CD8-positive, alpha-beta memory T cell (primary cell): ENCODE measurements around the gene RPE65. TPM values are rescaled to one million over a fixed set of nuclear protein-coding genes. Genes with fewer than 3 reads are reported as not detected.
"Not testable (repeated sequence)": the region's sequence is repeated elsewhere in the genome, so short reads cannot be mapped to it uniquely, and the experiment has no call there.

Experiments used
- CTCF ChIA-PET: fragments of 350-600 bp; sonication (Branson Sonifier 250); formaldehyde crosslinking; loops from one replicate; lab custom pipeline; 2021; ENCODE audit warnings: antibody characterized with exemption; lab: Charles Lee
- POLR2A ChIA-PET: fragments of 350-600 bp; sonication (Branson Sonifier 250); formaldehyde crosslinking; loops from one replicate; lab custom pipeline; 2021; ENCODE audit warnings: antibody characterized with exemption; lab: Charles Lee
- DNase-seq, 5 donors: peaks; one replicate each; pipeline versions ENCODE4 v3.0.0 to v3.0.0-alpha.2; 2020 to 2022; ENCODE audit warnings: mixed read lengths in 1 of 5
- H3K27ac ChIP-seq: one replicate; pipeline ENCODE4 v1.7.0; 2013; ENCODE audit warnings: low read depth, mild to moderate bottlenecking, low read length, moderate library complexity
- H3K27me3 ChIP-seq: 2 replicates; pipeline ENCODE4 v1.7.0; 2013; ENCODE audit warnings: low read length, mild to moderate bottlenecking; ENCODE audit not compliant: insufficient read depth, poor library complexity, severe bottlenecking
- H3K36me3 ChIP-seq: 2 replicates; pipeline ENCODE4 v1.7.0; 2013; ENCODE audit warnings: mild to moderate bottlenecking, low read length, moderate library complexity; ENCODE audit not compliant: insufficient read depth
- H3K4me1 ChIP-seq: 2 replicates; pipeline ENCODE4 v1.7.0; 2013; ENCODE audit warnings: mild to moderate bottlenecking, low read length, moderate library complexity; ENCODE audit not compliant: insufficient read depth
- H3K4me3 ChIP-seq: 2 replicates; pipeline ENCODE4 v1.7.0; 2013; ENCODE audit warnings: mild to moderate bottlenecking, low read length
- H3K9me3 ChIP-seq: 2 replicates; pipeline ENCODE4 v1.7.0; 2013; ENCODE audit warnings: mild to moderate bottlenecking, low read length
- H3K27ac Mint-ChIP-seq, 8 donors: one replicate each; pipeline ENCODE4 v1.8.0; 2020 to 2021; ENCODE audit warnings: mixed read lengths in 8 of 8, mild to moderate bottlenecking in 6 of 8, inconsistent platforms in 3 of 8, moderate library complexity in 3 of 8
- H3K27me3 Mint-ChIP-seq, 2 donors: one replicate each; pipeline ENCODE4 v1.8.0; 2020 to 2021; ENCODE audit warnings: mixed read lengths in 2 of 2, mild to moderate bottlenecking in 1 of 2, moderate library complexity in 1 of 2
- H3K36me3 Mint-ChIP-seq, 3 donors: one replicate each; pipeline ENCODE4 v1.8.0; 2020 to 2021; ENCODE audit warnings: mixed read lengths in 3 of 3, inconsistent platforms in 1 of 3, mild to moderate bottlenecking in 1 of 3
- H3K4me1 Mint-ChIP-seq, 3 donors: one replicate each; pipeline ENCODE4 v1.8.0; 2020 to 2021; ENCODE audit warnings: mixed read lengths in 3 of 3, inconsistent platforms in 1 of 3, mild to moderate bottlenecking in 1 of 3
- H3K4me3 Mint-ChIP-seq, 7 donors: one replicate each; pipeline ENCODE4 v1.8.0; 2020 to 2021; ENCODE audit warnings: mixed read lengths in 7 of 7, mild to moderate bottlenecking in 6 of 7, moderate library complexity in 4 of 7, inconsistent platforms in 2 of 7
- H3K9me3 Mint-ChIP-seq, 5 donors: one replicate each; pipeline ENCODE4 v1.8.0; 2020 to 2022; ENCODE audit warnings: mixed read lengths in 5 of 5, mild to moderate bottlenecking in 3 of 5, moderate library complexity in 2 of 5, inconsistent platforms in 1 of 5
- polyA plus RNA-seq: library from polyadenylated mRNA; unstranded; fragments of 300-500 nt; fragmentation: Illumina TruSeq; gene quantifications from one replicate; pipeline ENCODE4 v1.2.3, GENCODE V29; 2021
- total RNA-seq, 2 experiments: library from RNA; stranded (reverse); gene quantifications; one replicate each; pipeline ENCODE4 v1.2.3, GENCODE V29; 2021

Gene RPE65
- total and polyA plus RNA-seq, 3 experiments from 2014 or later: not detected

DNA sequence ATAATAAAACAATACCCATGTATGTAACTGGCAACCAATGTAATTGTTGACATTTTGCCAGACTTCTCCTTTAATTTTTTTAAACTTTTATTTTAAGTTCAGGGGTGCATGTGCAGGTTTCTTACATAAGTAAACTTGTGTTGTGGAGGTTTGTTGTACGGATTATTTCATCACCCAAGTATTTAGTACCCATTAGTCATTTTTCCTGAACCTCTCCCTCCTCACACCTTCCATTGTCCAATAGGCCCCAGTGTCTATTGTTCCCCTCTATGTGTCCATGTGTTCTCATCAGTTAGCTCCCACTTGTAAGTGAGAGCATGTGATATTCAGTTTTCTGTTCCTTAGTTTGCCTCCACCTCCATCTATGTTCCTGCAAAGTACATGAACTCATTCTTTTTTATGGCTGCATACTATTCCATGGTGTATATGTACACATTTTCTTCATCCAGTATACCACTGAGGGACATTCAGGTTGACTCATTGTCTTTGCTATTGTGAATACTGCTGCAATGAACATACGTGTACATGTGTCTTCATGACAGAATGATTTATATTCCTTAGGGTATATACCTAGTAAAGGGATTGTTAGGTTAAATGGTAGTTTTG, 40.4 kb upstream of the RPE65 start:
- H3K36me3 Mint-ChIP-seq: no peaks in the 10 kb centered on the region
- H3K9me3 Mint-ChIP-seq: peaks cover 0 to 3% (median 0%) of the 10 kb centered on the region in 5 donors
- H3K4me3 Mint-ChIP-seq: no peak overlapping the region

GRCh38 chr1:68485431-68486022, 35.8 kb upstream of the RPE65 start:
- Mint-ChIP-seq H3K4me3 (no peak overlapping the region), H3K27me3 (no peaks in the 10 kb centered on the region), H3K4me1 (peaks cover 14 to 39% (median 19%) of the 10 kb centered on the region in 3 donors), H3K9me3 (peaks cover 0 to 3% (median 0%) of the 10 kb centered on the region in 5 donors), H3K36me3 (no peaks in the 10 kb centered on the region), H3K27ac (no peak overlapping the region)
- Histone ChIP-seq H3K4me1 (no peaks in the 10 kb centered on the region), H3K4me3 (no peak overlapping the region), H3K9me3 (no peaks in the 10 kb centered on the region), H3K27me3 (no peaks in the 10 kb centered on the region), H3K27ac (no peak overlapping the region), H3K36me3 (no peaks in the 10 kb centered on the region)
- no peak for DNase-seq
- ChIA-PET POLR2A (no interaction called here), CTCF (interaction anchor here (1.6 kb wide), 1 partner anchor 12 kb away, joined by 3 read pairs; no protein-coding TSS in a partner anchor)

More for the DNA sequence above, 40.4 kb upstream of the RPE65 start:
- no peaks in the 10 kb centered on the region for H3K4me1 ChIP-seq
- H3K36me3 ChIP-seq: no peaks in the 10 kb centered on the region
- CTCF ChIA-PET: no interaction called here
- peak overlapping the region in 1 of 8 donors; percentile 46 for H3K27ac Mint-ChIP-seq
- H3K27me3 ChIP-seq: no peaks in the 10 kb centered on the region
- no peak overlapping the region for H3K4me3 ChIP-seq
- H3K9me3 ChIP-seq: no peaks in the 10 kb centered on the region
- no peaks in the 10 kb centered on the region for H3K27me3 Mint-ChIP-seq
- H3K4me1 Mint-ChIP-seq: peaks cover 11 to 38% (median 15%) of the 10 kb centered on the region in 3 donors
- DNase-seq: no peak
- no peak overlapping the region for H3K27ac ChIP-seq
- POLR2A ChIA-PET: no interaction called here

DNA sequence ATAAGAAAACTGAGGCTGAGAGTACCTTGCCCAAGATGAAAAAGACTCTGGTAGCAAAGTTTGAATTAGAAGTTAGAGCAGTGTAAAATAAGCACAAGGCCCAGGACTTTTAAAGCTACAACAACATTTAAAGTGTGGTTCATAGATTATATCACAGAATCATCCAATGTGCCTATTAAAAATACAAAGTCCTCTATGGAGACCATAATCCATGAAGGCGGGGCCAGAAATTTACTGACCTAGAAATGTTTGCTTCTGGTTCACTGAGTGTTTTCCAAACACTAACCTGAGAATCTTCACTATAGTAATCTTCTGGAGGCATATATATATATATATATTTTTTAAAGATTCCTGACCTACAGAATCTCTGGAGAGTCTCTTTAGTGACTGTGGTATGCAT, 34.9 kb upstream of the RPE65 start:
- ChIA-PET POLR2A (no interaction called here), CTCF (interaction anchor here (1.6 kb wide), 1 partner anchor 11 kb away, joined by 3 read pairs; no protein-coding TSS in a partner anchor)
- H3K36me3 ChIP-seq: no peaks in the 10 kb centered on the region

DNA sequence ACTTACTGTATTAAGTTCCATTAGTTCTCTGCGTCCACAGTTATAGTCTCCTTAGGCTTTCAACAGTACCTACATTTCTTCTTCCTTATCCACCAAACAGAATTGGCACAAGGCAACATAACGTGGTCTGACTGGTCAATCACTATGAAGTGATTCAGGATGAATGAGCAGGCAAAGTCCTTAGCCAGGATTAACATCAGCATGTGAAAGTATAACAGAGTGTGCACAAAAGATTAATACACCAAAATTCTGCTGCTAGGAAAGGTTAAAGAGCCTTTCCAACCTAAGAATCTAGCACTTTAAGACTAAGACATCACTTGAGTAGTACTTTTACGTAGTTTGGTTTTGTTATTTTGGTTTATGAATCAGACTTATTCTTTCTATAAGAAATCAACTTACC, 31.3 kb upstream of the RPE65 start:
- Histone ChIP-seq H3K4me1 (no peaks in the 10 kb centered on the region), H3K9me3 (no peaks in the 10 kb centered on the region), H3K27me3 (no peaks in the 10 kb centered on the region), H3K4me3 (no peak overlapping the region), H3K36me3 (no peaks in the 10 kb centered on the region), H3K27ac (no peak overlapping the region)
- DNase-seq: no peak
- no peaks in the 10 kb centered on the region for H3K36me3 Mint-ChIP-seq
- POLR2A ChIA-PET: no interaction called here
- no peak overlapping the region for H3K4me3 Mint-ChIP-seq
- peaks cover 0 to 2% (median 0%) of the 10 kb centered on the region in 5 donors for H3K9me3 Mint-ChIP-seq
- no peak overlapping the region for H3K27ac Mint-ChIP-seq
- CTCF ChIA-PET: no interaction called here
- no peaks in the 10 kb centered on the region for H3K27me3 Mint-ChIP-seq
- H3K4me1 Mint-ChIP-seq: peaks cover 7 to 22% (median 8%) of the 10 kb centered on the region in 3 donors

More for the DNA sequence above, 34.9 kb upstream of the RPE65 start:
- Histone ChIP-seq H3K4me1 (no peaks in the 10 kb centered on the region), H3K27ac (no peak overlapping the region), H3K27me3 (no peaks in the 10 kb centered on the region), H3K9me3 (no peaks in the 10 kb centered on the region), H3K4me3 (no peak overlapping the region)
- no peak for DNase-seq
- no peaks in the 10 kb centered on the region for H3K27me3 Mint-ChIP-seq
- no peak overlapping the region for H3K27ac Mint-ChIP-seq
- H3K9me3 Mint-ChIP-seq: peaks cover 0 to 2% (median 0%) of the 10 kb centered on the region in 5 donors
- no peak overlapping the region for H3K4me3 Mint-ChIP-seq
- H3K36me3 Mint-ChIP-seq: no peaks in the 10 kb centered on the region
- peaks cover 14 to 44% (median 19%) of the 10 kb centered on the region in 3 donors for H3K4me1 Mint-ChIP-seq

GRCh38 chr1:68479501-68479900, 29.7 kb upstream of the RPE65 start:
- no peak for DNase-seq
- no peak overlapping the region for H3K4me3 ChIP-seq
- H3K4me3 Mint-ChIP-seq: no peak overlapping the region
- H3K36me3 ChIP-seq: no peaks in the 10 kb centered on the region
- no peaks in the 10 kb centered on the region for H3K9me3 ChIP-seq
- ChIA-PET CTCF (no interaction called here), POLR2A (no interaction called here)
- peaks cover 0 to 2% (median 0%) of the 10 kb centered on the region in 5 donors for H3K9me3 Mint-ChIP-seq
- no peaks in the 10 kb centered on the region for H3K36me3 Mint-ChIP-seq
- H3K27ac ChIP-seq: no peak overlapping the region
- no peaks in the 10 kb centered on the region for H3K27me3 ChIP-seq
- no peaks in the 10 kb centered on the region for H3K4me1 ChIP-seq
- H3K27ac Mint-ChIP-seq: no peak overlapping the region
- H3K27me3 Mint-ChIP-seq: no peaks in the 10 kb centered on the region
- H3K4me1 Mint-ChIP-seq: peaks cover 5 to 16% (median 7%) of the 10 kb centered on the region in 3 donors

- no peak overlapping the region for H3K27ac ChIP-seq
- peaks cover 0 to 2% (median 0%) of the 10 kb centered on the region in 5 donors for H3K9me3 Mint-ChIP-seq
- ChIA-PET CTCF (no interaction called here), POLR2A (no interaction called here)
- H3K4me3 Mint-ChIP-seq: no peak overlapping the region
- H3K36me3 Mint-ChIP-seq: peaks cover 0 to 1% (median 0%) of the 10 kb centered on the region in 3 donors
- no peaks in the 10 kb centered on the region for H3K4me1 ChIP-seq
- H3K27me3 ChIP-seq: no peaks in the 10 kb centered on the region
- peaks cover 5 to 16% (median 6%) of the 10 kb centered on the region in 3 donors for H3K4me1 Mint-ChIP-seq
- DNase-seq: no peak
- H3K4me3 ChIP-seq: no peak overlapping the region
- H3K27me3 Mint-ChIP-seq: no peaks in the 10 kb centered on the region
- H3K27ac Mint-ChIP-seq: no peak overlapping the region
- H3K36me3 ChIP-seq: no peaks in the 10 kb centered on the region
- no peaks in the 10 kb centered on the region for H3K9me3 ChIP-seq
Observed at GRCh38 chr1:68478662-68479061, 28.9 kb upstream of the RPE65 start.

DNA sequence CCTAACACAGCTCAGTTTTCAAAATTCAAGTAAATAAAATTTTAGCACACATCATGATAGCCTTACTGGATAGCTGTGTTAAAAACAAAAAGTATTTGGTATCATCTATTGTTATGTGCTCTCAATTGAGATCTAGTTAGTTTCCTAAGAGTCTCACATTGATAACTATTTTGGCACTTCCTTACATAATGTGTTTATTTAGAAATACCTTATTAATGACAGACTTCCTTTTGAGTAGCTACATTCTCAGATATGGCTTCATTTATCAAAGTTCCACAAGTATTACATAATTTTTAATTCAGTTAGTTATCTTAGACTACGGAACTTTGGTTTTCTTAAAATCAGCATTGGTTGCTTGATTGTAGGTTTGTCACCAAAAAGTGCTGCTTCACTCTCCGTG, 26.9 kb upstream of the RPE65 start:
- CTCF ChIA-PET, POLR2A ChIA-PET, H3K36me3 ChIP-seq, H3K36me3 Mint-ChIP-seq, H3K4me3 ChIP-seq, H3K27ac Mint-ChIP-seq, H3K9me3 Mint-ChIP-seq, H3K9me3 ChIP-seq, H3K27me3 ChIP-seq, H3K4me1 Mint-ChIP-seq, H3K4me3 Mint-ChIP-seq, DNase-seq, H3K27ac ChIP-seq, H3K27me3 Mint-ChIP-seq, H3K4me1 ChIP-seq: not testable (repeated sequence)

DNA sequence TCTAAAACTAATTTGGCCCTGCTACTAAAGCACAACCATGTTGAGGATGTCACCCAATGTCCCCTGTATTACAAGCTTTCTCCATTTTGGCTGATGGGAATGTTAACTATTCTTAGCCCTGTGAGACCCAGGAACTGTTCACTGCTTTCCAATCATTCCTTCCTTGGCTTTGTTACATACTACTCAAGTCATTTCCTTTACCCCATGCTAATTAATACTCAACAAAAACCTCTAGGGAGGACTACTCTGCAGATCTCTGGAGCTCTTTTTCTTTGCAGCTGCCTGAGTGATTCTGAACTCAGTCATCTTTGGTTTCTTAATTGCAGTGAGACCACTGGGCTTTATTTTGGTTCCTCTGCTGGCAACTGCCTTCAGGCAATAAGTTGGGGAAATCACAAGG, 23.3 kb upstream of the RPE65 start:
- H3K27ac Mint-ChIP-seq: no peak overlapping the region
- no peaks in the 10 kb centered on the region for H3K9me3 ChIP-seq
- no peaks in the 10 kb centered on the region for H3K36me3 ChIP-seq
- H3K27ac ChIP-seq: no peak overlapping the region
- H3K36me3 Mint-ChIP-seq: peaks cover 0 to 1% (median 0%) of the 10 kb centered on the region in 3 donors
- CTCF ChIA-PET: interaction anchor here (0.8 kb wide), 1 partner anchor 12 kb away, joined by 3 read pairs; no protein-coding TSS in a partner anchor
- POLR2A ChIA-PET: no interaction called here
- no peaks in the 10 kb centered on the region for H3K27me3 Mint-ChIP-seq
- no peak overlapping the region for H3K4me3 ChIP-seq
- H3K27me3 ChIP-seq: no peaks in the 10 kb centered on the region
- peaks cover 0 to 3% (median 0%) of the 10 kb centered on the region in 5 donors for H3K9me3 Mint-ChIP-seq
- no peaks in the 10 kb centered on the region for H3K4me1 ChIP-seq
- no peaks in the 10 kb centered on the region for H3K4me1 Mint-ChIP-seq
- H3K4me3 Mint-ChIP-seq: no peak overlapping the region
- no peak for DNase-seq
